ENCODE results near the gene TMEM101.
"Not testable (repeated sequence)": the region's sequence is repeated elsewhere in the genome, so short reads cannot be mapped to it uniquely, and the experiment has no call there.

TMEM101 gene

GRCh38 chr17:43998552-43998951 lies 16.2 kb downstream of the TMEM101 start:
- TF ChIP-seq TSHZ2 (CRISPR knock-in tag; IDR thresholded peaks at IDR 0.05) (no peak), CSRNP3 (CRISPR knock-in tag; IDR thresholded peaks at IDR 0.05) (no peak), ESRRG (CRISPR knock-in tag; IDR thresholded peaks at IDR 0.05) (no peak), CREB5 (CRISPR knock-in tag; IDR thresholded peaks at IDR 0.05; ENCODE audit: low read depth) (no peak), TCF4 (CRISPR knock-in tag; IDR thresholded peaks at IDR 0.05; ENCODE audit: borderline replicate concordance) (no peak), PATZ1 (CRISPR knock-in tag; IDR thresholded peaks at IDR 0.05; ENCODE audit: borderline replicate concordance) (no peak), RARB (CRISPR knock-in tag; IDR thresholded peaks at IDR 0.05) (no peak), GLIS3 (CRISPR knock-in tag; IDR thresholded peaks at IDR 0.05) (no peak)
- ATAC-seq: peak; percentile 26; the same call in 2 of the 3 replicates

- not testable (repeated sequence) for ATAC-seq
Observed at GRCh38 chr17:43997180-43997579, 17.6 kb downstream of the TMEM101 start.

GRCh38 chr17:43995150-43995471 lies 19.7 kb downstream of the TMEM101 start:
- no peak for TF ChIP-seq POU6F1 (CRISPR knock-in tag; IDR thresholded peaks at IDR 0.05; ENCODE audit: borderline replicate concordance, low read depth)
- no peak for TF ChIP-seq ZNF70 (CRISPR knock-in tag; IDR thresholded peaks at IDR 0.05)
- no peak for TF ChIP-seq OSR1 (CRISPR knock-in tag; IDR thresholded peaks at IDR 0.05)
- no peak for TF ChIP-seq ISL1 (CRISPR knock-in tag; IDR thresholded peaks at IDR 0.05)
- TF ChIP-seq TCF4 (CRISPR knock-in tag; IDR thresholded peaks at IDR 0.05; ENCODE audit: borderline replicate concordance): no peak
- no peak for TF ChIP-seq RARB (CRISPR knock-in tag; IDR thresholded peaks at IDR 0.05)
- TF ChIP-seq ZC3H10 (CRISPR knock-in tag; IDR thresholded peaks at IDR 0.05): no peak
- no peak for TF ChIP-seq ZFP30 (CRISPR knock-in tag; IDR thresholded peaks at IDR 0.05)
- no peak for TF ChIP-seq BACH2 (CRISPR knock-in tag; IDR thresholded peaks at IDR 0.05; ENCODE audit: borderline replicate concordance)
- ATAC-seq: no peak

GRCh38 chr17:43994272-43995149 lies 20.3 kb downstream of the TMEM101 start:
- peak; percentile 92 for ATAC-seq
- TF ChIP-seq ZNF8 (CRISPR knock-in tag; IDR thresholded peaks at IDR 0.05) (no peak), RARB (CRISPR knock-in tag; IDR thresholded peaks at IDR 0.05) (no peak), CSRNP3 (CRISPR knock-in tag; IDR thresholded peaks at IDR 0.05) (no peak), ISL1 (CRISPR knock-in tag; IDR thresholded peaks at IDR 0.05) (no peak), CSDC2 (CRISPR knock-in tag; IDR thresholded peaks at IDR 0.05) (no peak)
